NCI-H2196 treated with DMSO at 0.1 percent for 48 hours (cell line): ENCODE data around the gene P3H2.

Experiments used
- DNase-seq: peaks from one replicate; lab custom pipeline; 2025; ENCODE audit not compliant: unreplicated experiment; lab: John Stamatoyannopoulos, UW

Gene P3H2

DNA sequence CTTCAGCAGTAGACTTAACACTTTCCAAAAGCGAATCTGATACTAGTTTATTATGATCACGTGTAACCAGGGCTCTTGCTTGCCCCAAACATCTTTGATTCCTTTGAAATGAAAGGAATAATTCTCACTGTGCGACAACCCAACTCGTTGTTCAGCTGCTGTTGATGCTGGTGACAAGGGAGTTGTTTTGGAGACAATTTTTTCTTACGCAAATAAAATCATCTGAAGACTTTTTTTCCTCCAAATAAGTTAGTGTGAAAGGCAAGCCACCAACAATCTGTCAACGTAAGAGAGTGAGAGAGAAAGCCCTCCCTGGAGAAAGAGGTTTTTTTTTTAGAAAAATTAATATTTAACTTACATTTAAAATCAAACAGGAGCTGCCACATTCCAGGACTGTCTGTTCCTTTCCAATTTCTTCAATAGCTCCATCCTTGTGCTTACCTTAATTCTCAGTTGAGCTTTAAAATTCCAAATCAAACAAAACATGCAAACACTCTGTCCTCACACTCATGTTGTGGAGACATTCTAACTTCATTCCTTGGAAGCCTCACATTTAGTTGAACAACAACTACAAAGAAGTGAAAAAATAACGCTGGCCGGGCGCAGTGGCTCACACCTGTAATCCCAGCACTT is 4.9 kb upstream of the P3H2 start:
- DNase-seq: no peak

GRCh38 chr3:190124067-190124466 is 3.4 kb upstream of the P3H2 start:
- no peak for DNase-seq

DNA sequence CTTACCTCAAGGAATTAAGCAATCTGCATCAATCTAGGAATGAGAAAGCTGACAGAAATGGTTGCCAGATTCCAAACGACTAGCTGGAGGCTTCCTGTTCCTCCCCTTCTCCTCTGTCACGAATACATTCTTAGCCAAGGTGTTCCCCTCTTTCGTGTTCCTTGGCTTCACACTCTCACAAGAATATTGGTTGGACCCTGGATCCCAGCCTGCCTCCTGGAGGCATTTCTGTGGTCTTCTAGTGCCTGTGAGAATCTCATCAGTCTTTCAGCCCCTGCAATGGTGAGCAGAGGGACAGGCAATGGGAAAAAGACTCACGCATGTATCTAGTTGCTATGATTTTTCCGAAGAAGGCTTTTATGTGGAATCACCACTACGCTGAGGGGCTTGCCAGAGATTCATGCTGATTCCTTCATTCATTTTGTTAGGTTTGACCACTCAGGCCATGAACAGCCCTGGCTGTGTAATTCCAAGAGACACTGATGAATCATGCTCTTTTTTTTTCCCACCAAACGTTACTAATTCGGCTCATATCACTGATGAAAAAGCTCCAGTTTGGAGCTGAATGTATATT is 1.6 kb upstream of the P3H2 start:
- DNase-seq: no peak

DNA sequence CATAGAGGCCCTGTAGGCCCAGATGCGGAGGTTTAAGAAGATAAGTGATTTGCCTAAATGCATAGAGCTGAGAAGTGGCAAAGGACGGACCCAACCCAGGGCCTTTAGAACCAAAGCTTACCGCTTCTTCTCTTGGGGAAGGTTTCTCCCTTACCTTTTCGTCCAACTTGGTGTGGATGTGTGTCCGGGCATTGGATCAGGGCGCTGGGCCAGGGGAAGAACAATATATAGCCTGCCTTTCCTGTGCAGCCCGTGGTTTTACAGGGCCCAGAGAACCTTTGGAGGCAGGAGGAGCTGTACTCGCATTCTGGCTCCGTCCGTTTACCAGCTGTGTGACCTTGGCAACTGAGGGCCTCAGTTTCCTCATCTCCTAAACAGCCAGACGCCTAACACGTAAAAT is 686 bp upstream of the P3H2 start:
- DNase-seq: no peak

DNA sequence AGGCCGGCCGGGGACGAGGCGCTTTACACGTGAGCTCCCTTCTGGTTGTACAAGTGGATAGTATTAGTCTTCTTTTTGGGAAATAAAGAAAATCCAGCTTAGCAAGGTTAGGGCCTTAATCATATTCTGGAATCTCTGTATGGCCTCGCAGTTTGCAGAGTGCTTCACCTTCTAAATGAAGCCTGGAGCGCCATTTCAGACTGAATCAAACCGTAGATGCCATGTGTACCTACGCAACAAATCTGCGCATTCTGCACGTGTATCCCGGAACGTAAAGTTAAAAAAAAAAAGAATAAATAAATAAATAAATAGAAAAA is 322 bp upstream of the P3H2 start:
- no peak for DNase-seq

- DNase-seq: no peak
Observed at GRCh38 chr3:190119461-190120268, 1.0 kb downstream of the P3H2 start.

DNA sequence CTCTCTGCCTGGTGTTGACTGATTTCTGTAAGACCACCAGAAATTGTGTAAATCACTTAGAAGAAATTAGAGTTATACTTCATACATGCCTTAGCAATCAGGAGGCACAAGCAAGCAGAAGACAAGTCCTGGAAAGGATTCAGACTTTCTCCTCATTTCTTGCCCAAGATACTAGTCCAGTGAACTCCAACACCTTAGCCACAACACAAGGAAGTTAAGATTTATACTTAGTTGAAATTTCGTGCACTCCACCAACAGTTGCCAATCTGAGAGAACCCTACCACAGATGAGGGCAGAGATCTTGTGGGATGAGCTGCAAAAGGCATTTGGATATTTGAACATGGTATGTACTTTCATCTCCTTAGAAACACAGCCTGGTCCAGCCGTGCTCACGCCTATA is 2.3 kb downstream of the P3H2 start:
- no peak for DNase-seq

GRCh38 chr3:190117981-190118380 is 2.7 kb downstream of the P3H2 start:
- no peak for DNase-seq

GRCh38 chr3:190116551-190117067 is 4.1 kb downstream of the P3H2 start:
- no peak for DNase-seq

DNA sequence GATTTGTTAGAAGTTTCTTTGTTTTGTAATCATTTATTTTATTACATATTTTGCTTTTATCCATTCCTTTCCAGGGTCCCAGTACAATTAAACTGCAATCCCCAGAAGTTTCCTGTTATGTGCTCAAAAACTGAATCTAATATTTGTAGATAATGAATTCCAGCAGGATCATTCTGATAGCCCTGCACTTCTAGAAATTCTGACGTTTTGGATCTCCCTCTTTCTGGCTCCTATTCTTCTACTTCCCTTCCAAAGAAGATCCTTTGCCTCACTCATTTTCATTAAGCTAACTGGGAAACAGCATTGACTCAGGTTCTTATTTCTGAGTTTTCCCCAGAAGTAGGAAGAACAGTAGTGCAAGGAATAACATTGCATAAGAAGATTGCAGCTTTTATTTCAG is 9.9 kb downstream of the P3H2 start:
- no peak for DNase-seq

DNA sequence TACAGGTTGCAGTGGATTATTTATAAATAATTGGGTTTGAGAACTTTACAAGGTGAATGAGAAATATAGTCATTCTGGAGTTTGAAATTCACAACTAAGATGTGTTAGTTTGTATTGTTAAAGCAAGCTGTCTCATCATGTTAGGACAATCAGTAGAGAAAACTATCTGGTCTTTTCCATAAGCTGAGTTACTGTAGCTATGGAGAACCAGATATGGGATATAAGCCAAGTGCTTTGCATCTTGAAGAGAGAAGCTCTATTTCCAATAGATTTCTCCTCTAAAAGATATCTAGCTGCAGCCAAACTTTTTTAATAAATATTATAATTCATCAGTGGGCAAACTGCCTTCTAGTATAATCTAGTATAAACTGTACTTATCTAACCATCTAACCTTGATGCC is 11.3 kb downstream of the P3H2 start:
- DNase-seq: no peak

DNA sequence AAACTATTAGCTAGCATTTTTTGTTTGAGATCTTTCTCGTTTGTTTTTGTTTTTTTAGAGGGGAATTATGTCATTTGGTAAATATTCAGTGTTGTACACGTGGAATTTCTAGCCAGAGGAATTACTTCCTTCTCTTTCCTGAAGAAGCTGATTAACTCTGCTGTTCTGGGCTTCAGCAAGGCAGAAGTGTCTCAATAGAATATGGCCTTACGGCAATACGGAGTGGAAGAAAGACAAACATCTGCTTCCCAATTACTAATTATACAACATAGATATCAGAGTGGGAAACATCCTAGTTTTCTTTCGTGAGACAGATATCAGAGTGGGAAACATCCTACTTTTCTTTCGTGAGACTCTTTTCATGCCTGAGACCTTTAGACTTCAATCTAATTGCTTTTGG is 11.9 kb downstream of the P3H2 start:
- no peak for DNase-seq

- DNase-seq: no peak
Observed at GRCh38 chr3:190105876-190106275, 14.8 kb downstream of the P3H2 start.

- DNase-seq: no peak
Observed at GRCh38 chr3:190101320-190102011, 19.2 kb downstream of the P3H2 start.

- DNase-seq: no peak
Observed at GRCh38 chr3:190099099-190099498, 21.6 kb downstream of the P3H2 start.

GRCh38 chr3:190097617-190098016 is 23.1 kb downstream of the P3H2 start:
- DNase-seq: no peak

DNA sequence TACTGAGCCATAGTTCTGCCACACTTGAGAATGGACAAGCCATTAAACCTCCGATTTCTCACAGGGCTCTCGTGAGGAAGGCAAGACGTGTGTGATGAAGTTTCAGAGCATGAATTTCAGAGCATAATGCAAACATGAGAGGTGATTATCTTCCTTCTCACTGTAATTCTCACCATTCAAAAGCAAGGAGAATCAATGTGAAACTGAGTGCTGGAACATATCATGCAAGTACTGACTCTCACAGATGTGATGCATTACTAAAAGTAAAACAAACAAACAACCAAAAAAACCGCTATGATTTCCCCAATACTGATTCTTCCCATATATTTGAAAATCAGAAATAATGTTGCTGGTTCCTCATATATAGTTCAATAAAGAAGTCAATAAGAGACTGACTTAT is 23.7 kb downstream of the P3H2 start:
- no peak for DNase-seq

DNA sequence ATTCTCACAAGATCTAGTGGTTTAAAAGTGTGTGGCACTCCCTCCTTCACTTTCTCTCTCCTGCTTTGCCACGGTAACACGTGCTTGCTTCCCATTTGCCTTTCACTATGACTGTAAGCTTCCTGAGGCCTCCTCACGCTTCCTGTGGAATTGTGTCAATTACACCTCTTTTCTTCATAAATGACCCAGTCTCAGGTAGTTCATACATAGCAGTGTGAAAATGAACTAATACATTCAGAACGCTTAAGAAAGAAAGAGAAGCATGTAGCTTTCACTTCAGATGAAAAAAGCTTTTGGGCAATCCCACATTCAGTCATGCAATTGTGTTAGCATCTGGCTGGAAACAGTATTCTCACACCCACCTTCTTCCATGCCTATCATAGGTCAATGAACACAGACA is 24.4 kb downstream of the P3H2 start:
- no peak for DNase-seq

GRCh38 chr3:190094160-190094718 is 26.5 kb downstream of the P3H2 start:
- no peak for DNase-seq

DNA sequence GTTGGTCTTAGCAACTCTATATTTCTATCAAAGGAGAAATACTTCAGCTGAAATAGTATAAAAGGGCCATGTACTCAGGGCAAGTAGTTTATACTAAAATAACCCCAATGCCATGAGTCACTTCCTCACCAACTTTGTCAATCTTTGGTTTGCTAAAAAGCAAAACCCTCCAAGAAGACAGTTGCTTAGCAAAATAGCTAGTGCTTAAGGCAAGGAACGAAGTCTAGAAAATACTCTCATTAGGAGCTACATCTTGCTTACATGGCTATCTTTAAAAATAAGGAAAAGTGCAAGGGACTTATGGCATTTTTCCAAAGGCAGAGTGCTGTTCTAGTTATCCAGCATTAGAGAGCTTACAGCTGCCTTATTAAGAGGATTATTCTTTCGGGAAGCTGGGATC is 28.4 kb downstream of the P3H2 start:
- DNase-seq: no peak

DNA sequence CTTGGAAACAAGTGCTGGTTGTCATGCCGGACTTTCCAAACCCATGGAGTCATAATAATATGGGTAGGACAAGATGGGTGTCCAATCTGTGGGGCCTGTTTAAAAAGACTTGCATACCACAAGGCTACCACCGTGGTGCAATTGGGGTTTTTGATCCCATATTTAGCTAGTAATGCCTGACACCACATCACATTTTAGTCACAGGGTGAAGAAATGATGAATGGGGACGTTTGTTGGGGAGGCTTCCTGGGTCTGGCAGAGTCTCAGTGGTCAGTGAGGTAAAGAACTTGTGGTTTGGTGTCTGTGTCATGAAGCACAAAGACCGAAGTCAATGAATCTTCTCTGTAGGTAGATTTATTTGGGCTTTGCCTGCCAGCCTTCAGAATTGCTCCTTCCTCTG is 31.0 kb downstream of the P3H2 start:
- no peak for DNase-seq

GRCh38 chr3:190088890-190089289 is 31.8 kb downstream of the P3H2 start:
- no peak for DNase-seq
